GM21390 (cell line): ENCODE measurements around the gene GSTA2.
"Not testable (repeated sequence)": the region's sequence is repeated elsewhere in the genome, so short reads cannot be mapped to it uniquely, and the experiment has no call there.

Experiments
- ATAC-seq: cut with Tn5 transposase; IDR thresholded peaks from one replicate; pipeline ENCODE4 v1.9.1; 2021; ENCODE audit not compliant: unreplicated experiment

GSTA2 gene

DNA sequence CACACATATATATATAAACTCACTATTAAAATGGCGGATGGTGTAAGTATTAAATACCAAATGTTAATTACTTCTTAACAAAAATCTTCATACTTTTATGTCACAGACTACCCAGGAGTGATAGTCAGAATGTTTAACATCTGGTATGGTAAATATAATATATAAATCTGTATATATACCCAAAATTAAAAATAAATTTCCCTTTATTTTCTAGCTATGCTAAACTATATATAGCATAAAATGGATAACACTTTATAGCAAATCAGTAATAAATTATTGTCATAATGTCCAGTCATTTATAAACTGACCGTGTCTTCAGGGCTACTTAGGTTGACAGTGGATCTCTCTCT lies 37.1 kb downstream of the GSTA2 start:
- ATAC-seq = no peak

DNA sequence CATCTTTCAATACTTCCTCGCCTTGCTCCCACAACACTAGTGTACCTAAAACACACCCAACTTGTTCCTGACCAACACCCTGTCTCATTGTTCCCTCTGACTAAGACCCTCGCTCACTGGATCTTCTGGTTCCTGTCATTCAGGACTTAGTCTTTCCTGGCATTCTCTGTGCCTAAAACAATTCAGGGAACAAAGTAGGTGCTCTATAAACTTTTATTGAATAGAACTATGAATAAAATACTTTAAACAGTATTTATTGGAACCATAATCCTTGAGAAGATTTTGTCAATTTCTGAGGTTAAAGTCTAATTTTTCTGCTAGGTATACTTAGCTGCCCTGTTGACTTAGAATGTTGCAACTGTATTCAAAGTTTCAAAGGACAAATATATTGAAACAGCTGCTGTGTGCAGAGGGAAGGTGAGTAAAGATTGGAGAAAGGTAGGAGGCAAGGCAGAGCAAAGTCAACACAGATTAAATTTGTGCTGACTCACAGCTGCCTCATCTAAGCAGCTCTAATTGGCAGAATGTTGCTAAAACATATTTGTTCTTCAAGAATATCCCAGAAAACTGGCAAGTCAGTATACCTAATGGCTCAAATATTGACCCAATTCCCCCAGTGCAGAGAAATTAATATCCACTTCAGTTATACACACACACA lies 37.6 kb downstream of the GSTA2 start:
- ATAC-seq = no peak

DNA sequence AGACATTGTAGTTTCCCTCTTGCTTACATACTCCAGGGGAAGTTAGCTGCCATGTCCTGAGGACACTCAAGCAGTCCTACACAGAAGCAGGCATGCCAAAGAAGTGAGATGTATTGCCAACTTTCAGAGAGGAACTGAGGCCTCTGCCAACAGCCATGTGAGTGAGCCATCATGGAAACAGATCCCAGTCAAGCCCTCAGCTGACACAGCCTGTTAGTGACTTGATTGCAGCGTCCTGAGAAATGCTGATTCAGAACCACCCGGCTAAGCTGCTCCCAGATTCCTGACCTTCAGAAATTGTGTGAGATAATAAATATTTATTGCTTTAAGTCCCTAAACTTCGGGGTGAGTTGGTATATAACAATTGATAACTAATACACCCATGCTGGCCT lies 38.1 kb downstream of the GSTA2 start:
- ATAC-seq = no peak

DNA sequence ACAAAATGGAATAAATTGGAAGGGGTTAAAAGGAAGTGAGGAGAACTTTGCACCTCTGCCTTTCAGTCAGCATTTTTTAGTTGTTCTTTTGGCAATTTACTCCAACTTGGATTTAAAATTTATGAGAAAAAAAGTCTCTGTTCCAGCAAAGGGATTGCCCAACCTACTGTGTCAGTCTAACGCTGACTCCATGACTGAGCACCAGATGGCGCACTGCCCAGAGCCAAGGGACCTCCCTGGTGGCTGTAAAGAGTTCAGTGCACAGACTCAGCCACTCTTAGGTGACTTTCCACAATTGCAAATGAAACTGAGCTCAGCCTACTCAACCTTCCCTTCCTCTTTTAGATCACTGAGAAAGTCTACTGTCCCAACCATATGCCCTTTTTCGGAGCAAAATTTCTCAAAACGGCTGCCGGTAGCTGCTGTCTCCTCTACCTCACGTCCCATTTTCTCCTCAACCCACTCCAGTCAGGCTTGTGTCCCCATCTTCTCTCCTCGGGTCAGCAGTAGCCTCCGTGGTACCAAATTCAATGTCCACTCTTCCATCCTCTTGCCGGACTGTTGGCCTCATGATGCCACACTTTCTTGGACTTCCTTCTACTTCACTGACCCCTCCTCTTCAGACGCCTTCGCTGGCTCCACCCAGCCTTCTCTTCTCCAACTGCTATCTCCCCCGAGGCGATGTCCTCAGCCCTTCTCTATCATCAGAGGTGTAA lies 38.7 kb downstream of the GSTA2 start:
- ATAC-seq = peak; percentile 99

DNA sequence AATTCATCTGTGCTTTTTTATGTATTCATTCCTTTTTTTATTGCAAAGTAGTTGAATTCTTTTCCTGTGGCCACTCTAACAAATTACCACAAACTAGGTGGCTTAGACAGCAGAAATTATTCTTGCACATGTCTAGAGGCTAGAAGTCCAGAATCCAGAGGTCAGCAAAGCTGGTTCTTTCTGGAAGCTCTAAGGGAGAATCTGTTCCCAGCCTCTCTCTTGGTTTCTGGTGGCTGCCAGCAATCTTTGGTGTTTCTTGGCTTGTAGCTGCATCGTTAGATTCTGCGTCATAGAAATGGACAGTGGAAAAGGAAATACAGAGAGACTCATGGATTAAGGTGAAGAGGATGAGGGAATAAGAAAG lies 39.3 kb downstream of the GSTA2 start:
- no peak for ATAC-seq

DNA sequence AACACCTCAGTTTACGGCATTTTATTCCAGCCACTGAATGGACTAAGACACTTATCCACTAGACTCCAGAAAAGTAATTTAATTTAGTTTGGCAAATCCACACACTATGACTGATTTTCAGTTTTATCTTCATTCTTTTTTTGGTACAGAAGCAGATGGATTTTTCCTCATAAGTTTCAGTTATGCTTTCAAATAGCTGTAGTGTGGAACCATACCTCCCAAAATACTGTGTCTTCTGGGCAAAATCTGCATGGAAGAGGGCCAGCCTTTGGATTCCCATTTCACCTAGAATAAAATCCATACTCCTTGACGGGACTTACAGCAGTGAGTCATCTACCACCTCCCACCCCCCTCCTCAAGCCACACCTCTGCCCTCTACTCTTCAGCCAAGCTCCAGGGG lies 43.0 kb downstream of the GSTA2 start:
- no peak for ATAC-seq

DNA sequence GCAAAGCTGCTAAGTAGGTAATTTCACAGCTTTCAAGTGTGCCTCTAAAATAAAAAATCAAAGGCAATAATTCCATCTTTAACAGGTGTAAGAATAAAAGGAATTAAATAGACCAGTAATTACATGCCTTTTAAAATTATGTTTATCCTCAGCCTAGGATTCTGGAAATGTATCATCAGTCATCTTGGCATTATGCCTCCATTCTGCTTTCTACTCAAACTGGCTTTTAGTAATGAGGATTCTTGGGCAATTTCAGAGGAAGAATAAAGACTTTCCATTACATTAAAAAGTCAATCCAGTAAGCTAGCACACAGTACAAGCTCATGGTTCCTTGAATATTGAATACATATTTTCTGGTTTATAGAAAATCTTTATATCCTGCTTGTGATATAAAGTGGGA lies 44.7 kb downstream of the GSTA2 start:
- ATAC-seq = no peak

DNA sequence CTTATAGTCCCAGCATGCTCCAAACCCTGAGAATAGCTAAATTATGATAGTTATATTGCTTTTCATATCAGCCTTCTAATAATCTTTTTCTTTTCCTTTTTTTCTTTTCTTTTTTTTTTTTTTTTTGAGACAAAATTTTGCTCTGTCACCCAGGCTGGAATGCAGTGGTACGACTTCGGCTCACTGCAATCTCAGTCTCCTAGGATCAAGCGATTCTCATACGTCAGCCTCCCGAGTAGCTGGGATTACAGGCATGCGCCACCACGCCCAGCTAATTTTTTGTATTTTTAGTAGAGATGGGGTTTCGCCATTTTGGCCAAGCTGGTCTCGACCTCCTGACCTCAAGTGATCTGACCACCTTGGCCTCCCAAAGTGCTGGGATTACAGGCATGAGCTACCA lies 48.5 kb downstream of the GSTA2 start:
- ATAC-seq = not testable (repeated sequence)

DNA sequence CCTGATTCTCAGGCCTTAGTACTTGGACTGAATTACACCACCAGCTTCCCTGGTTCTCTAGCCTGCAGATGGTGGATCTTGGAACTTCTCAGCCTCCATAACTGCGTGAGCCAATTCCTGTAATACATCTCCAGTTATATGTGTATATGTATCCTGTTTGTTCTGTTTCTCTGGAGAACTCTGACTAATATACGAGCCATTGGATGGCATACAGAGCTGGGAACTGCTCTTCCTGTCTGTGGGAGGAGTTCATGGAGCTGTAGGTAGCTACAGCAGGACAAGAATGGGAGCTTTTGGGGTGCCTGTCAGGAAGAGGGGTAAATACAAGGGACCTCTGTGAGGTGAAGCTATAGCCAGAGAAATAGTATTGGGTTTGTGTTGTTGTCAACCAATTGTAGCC lies 51.1 kb downstream of the GSTA2 start:
- ATAC-seq = no peak

DNA sequence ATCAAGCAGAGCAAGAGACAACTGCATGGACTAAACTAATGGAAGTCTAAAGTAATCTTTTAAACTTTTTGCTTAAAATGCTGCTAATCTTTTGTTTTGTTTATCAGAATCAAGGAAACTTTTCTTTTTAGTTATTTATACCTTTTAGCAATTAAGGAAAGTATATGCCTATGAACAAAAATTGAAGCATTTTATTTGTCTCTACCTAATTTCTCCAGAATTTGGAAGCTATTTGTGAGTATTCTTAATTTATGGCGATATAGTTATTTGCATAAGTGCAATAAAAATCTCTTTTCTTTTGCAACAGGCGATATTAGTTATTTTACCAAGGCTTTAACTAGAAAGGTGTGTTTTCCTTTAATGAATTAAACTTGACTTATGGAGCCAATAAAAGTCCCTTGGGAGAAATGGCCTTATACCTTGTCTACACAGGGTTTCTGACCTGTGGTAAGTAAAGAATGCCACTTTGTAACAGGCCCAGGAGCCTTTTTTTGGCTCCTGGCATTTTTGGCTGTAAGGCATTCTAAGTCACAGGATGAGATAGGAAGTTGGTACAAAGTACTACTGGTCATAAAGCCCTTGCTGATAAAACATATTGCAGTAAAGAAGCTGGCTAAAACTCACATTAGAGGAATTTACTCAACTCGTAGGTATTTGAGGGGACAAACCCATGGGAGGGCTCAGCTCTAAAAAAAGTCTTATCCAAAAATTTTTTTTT lies 55.2 kb downstream of the GSTA2 start:
- no peak for ATAC-seq

DNA sequence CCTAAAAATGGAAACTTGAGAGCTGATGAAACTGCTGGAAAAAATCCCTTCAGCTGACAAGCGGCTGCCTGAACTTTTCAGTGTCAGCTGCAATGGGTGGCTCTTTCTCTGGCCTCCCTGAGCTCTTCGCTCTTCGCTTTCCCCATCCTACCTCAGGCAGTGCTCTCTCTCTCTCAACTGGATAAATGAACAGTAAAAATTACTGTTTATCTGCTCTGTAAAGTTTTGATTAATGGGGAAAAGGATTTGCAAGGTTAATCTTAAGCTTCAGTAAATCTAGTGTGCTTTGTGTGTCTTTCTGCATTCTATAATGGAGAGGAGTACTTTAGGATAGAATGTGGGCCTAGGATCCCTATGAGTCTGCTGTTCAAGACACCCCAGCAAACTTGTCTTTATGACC lies 57.3 kb downstream of the GSTA2 start:
- no peak for ATAC-seq

DNA sequence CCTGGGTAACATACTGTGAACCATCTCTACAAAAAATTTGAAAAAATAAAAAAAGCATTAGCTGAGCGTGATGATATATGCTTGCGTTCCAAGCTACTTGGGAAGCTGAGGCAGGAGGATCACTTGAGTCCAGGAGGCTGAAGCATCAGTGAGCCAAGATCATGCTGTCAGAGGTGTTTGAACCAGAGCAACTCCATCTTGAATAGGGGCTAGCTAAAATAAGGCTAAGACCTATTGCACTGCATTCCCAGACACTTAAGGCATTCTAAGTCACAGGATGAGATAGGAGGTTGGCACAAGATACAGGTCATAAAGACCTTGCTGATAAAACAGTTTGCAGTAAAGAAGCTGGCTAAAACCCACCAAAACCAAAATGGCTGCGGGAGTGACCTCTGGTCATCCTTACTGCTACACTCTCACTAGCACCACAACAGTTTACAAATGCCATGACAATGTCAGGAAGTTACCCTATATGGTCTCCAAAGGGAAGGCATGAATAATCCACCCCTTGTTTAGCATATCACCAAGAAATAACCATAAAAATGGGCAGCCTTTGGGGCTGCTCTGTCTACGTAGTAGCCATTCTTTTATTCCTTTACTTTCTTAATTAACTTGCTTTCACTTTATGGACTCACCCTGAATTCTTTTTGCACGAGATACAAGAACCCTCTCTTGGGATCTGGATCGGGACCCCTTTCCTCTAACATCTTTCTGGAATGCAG lies 58.3 kb downstream of the GSTA2 start:
- ATAC-seq = not testable (repeated sequence)

DNA sequence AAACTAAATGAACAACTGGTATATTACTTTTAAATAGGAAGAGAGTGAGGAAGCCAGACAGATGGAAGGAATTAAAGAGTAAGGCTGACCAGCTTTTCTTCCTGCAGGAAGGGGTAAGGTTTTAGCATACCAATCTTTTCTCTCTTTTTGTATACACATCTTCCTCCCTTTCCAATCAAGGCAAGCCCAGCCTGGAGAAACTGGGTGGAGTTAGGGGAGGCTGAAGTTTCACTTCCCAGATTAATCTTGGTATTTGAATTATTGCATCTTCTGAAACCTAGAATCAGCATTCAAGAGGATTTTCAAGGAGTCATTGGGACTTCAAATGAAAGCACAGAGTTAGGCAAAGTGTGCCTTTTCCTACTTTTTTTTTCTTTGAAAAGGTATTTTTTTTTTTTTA lies 59.2 kb downstream of the GSTA2 start:
- ATAC-seq = no peak
